SHP77 treated with DMSO at 0.1 percent for 48 hours (cell line): ENCODE results near the gene PLCL2.

Experiments
- DNase-seq: peaks from one replicate; lab custom pipeline; 2025; lab: John Stamatoyannopoulos, UW

PLCL2 gene

DNA sequence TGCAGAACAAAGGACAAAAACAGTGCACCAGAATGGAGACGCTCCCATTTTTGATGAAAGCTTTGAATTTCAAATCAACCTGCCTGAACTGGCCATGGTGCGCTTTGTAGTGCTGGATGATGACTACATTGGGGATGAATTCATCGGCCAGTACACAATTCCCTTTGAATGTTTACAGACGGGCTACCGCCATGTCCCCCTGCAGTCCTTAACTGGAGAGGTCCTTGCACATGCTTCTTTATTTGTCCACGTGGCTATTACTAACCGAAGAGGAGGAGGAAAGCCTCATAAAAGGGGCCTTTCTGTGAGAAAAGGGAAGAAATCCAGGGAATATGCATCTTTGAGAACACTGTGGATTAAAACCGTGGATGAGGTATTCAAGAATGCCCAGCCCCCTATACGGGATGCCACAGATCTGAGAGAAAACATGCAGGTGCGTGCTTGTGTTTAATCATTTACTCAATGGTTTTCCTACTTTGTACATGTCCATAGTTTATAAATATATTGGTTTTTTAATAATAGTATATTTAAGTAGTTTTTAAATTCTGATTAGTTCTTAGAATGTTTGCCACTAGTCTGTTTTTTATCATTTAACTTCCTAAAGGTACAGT, 127.1 kb downstream of the PLCL2 start:
- DNase-seq, result no peak

- no peak for DNase-seq
These were observed 128.3 kb downstream of the PLCL2 start for GRCh38 chr3:17013050-17013449.

GRCh38 chr3:17013571-17013970, 128.8 kb downstream of the PLCL2 start:
- no peak for DNase-seq

GRCh38 chr3:17014284-17014683, 129.5 kb downstream of the PLCL2 start:
- DNase-seq, result no peak

GRCh38 chr3:17014709-17015108, 130.0 kb downstream of the PLCL2 start:
- DNase-seq, result no peak

GRCh38 chr3:17021614-17022013, 136.9 kb downstream of the PLCL2 start:
- DNase-seq, result no peak

GRCh38 chr3:17023006-17023664, 138.4 kb downstream of the PLCL2 start:
- no peak for DNase-seq

GRCh38 chr3:17025594-17026139, 140.9 kb downstream of the PLCL2 start:
- DNase-seq, result no peak

- DNase-seq, result no peak
These were observed 142.6 kb downstream of the PLCL2 start for GRCh38 chr3:17027318-17027717.

GRCh38 chr3:17028363-17028762, 143.6 kb downstream of the PLCL2 start:
- no peak for DNase-seq

DNA sequence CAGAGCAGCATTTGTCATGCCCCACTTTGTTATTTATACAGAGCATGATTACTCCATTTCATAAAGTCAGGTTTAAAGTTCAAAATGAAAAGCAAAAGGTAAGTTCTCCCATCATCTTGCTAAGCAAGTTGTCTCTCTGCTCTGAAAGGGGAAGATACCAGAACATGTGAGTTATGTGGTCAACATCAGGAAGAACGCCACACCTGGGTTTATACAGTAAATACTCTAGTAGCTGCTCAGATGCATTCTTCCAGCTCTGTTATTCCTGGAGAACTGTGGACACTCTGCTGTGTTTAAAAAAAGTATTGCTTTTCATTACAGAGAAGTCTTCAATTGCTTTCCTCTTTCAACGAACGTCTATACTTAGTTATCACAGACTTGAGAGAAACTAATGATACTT, 145.7 kb downstream of the PLCL2 start:
- no peak for DNase-seq

GRCh38 chr3:17030956-17031652, 146.3 kb downstream of the PLCL2 start:
- no peak for DNase-seq

- no peak for DNase-seq
These were observed 147.8 kb downstream of the PLCL2 start for GRCh38 chr3:17032407-17033034.

DNA sequence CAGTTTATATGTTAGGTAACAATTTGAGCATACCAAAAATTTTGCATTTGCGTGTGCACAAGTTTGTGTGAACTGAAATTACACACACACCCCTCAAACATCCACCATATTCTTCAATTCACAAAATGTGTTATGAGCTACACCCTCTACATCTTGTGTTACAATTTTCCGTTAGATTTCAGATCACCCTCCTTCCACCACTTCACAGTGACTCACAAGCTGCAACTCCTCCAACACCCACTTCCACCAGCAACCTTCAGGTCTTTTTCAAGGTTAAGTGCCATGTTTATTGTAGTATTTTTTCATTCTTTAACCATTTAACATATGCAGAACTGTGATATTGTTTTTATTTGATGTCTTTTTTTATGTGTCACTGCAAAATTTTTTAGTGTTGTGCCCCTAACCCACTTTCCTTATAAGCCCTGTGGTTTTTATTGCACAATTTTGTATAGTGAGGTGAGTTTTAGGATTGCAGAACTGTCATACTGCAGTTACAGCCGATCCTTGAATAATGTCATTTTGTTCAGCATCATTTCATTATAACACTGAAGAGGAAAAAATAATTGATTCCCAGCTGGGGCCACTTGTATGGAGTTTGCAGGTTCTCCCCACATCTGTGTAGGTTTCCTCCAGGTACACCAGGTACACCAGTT, 148.9 kb downstream of the PLCL2 start:
- DNase-seq, result no peak

GRCh38 chr3:17035033-17035432, 150.3 kb downstream of the PLCL2 start:
- DNase-seq, result no peak

DNA sequence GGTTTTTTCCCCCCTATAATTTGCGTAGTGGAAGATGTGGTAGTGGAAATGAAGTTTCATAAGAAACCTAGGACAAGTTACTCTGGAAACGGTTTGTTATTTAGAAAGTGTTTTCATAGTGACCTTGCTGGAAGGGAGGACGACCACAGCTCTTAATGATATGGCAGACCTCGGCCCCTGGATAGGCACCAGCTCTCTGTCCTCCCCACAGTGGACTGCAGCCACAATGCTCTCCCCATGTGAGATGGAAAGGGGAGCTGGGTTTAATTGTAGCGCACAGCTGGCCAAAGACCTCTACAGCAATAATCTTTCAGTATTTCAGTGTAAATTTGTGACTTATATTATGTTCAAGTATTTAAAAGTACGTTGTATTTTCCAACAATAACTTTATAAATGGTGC, 151.2 kb downstream of the PLCL2 start:
- no peak for DNase-seq

DNA sequence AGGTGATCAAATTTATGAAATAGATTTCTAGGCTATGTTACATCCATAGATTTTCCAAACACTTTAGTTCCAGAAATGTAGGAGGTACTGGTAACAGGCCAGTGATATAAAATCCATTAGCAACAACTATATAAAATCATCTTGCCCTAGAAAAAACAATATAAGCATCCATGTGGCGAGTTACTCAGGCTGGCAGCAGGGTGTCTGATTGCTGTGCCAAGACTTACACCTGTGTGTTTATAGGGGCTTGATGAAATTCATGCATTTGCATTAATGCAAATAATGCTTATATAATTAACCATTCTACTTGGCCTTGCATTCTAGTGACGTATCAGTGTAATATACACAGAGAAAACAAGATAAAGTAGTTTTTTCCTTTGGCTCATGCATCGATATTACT, 153.4 kb downstream of the PLCL2 start:
- DNase-seq, result no peak

DNA sequence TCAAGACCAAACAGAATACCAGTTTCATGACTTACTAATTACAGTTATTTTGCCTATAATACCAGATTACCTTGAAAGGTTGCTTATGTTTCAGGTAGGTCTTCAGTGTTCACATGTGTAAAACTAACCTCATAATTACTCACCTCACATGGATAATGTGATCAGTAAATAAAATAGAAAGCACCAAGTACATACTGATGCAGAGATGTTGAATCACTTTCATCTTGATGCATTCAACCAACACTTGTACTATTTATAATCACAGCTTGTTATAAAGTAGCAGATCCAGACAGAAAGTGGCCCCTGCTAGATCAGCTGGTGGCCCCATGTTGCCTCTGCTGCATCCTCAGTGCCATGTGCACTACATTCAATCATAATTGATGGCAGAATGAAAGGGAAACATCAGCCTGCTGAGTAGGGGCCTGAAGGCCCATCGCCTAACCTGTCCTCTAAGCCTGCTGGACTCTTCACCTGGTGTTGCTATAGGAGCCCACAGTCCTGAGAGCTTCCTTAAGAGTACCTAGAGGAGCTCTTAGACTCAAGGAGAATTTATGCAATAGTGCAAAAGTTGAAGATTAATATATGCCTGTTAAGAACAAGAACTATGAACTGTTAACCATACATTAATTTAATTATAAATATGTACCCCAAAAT, 154.3 kb downstream of the PLCL2 start:
- no peak for DNase-seq

DNA sequence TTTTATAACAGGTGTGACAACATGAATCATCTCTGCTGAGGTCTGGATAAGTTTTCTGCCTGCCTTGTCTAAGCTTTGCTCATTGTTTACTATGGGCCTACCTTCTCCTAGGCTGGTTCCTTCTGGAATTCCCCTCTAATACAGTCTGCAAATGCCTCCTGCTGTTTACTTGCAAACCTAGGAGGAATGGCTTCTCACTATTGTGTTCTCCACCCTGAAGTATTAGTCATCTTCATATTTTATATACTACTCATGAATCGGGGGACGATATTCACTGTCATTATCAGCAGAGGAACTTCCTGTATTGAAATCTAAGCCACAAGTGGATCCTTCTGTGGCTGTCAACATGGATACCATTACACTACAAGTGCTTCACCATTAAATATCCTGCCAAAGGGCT, 154.8 kb downstream of the PLCL2 start:
- DNase-seq, result no peak

DNA sequence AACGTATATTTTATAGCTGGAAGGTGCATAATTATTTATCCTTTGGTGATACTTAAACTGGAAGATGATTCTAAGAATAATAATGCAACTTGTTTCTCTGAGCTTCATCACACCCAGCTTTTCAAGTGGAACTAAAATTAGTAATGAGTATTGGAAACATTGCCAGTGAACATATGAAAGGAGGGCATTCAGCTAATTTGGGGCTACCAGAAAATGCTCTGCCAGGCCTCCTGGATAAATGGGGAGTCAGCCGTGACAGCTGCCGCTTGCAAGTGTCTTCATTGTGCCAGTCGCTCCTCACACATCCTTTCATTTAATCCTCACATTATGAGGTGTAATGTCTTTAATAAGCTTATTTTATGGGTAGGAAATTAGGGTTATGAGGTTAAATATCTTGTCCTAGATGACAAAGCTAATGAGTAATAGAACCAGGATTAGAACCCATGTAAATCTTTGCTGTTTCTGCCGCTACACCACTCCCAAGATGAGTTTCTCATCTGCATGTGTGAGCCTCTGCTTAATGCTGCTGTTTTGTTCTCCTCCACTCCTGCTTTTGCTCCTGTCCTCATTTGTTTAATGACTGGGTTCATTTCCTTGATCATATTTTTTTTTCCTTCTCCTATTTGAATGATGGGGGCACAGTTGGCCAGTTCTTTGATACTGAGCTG, 155.7 kb downstream of the PLCL2 start:
- DNase-seq, result no peak

- no peak for DNase-seq
These were observed 156.2 kb downstream of the PLCL2 start for GRCh38 chr3:17040990-17041377.
